Measurements from ENCODE around the gene LAMC1.
"Not testable (repeated sequence)": the region's sequence is repeated elsewhere in the genome, so short reads cannot be mapped to it uniquely, and the experiment has no call there.

Gene LAMC1

DNA sequence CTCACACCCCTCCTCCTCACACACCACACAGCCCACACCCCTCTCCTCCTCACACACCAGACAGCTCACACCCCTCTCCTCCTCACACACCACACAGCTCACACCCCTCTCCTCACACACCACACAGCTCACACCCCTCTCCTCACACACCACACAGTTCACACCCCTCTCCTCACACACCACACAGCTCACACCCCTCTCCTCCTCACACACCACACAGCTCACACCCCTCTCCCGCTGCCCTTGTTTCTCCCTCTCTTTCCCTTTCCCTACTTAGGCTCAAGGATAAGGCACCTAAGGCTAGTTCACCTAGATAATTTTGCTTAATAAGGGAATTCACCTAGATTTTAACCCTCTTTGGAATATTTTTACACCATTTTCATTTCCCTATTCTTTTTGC lies 126.8 kb downstream of the LAMC1 start:
- not testable (repeated sequence) for DNase-seq (ENCODE audit: low spot score)

DNA sequence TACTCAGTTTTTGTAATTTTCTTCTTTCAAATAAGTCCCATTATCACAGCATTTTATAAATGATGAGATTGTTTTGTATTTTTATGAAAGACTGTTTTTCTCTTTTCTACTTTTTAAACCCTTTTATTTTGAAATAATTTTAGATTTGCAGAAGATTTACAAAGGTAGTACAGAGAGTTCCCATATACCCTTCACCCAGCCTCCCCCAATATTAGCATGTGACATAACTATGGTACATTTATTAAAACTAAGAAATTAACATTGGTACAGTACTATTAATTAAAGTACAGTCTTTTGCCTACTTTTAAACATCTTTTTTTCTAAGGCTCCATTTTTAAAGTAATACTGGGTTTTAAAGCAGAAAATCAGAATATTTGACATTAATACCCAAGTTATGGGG lies 127.2 kb downstream of the LAMC1 start:
- no peak for DNase-seq (ENCODE audit: low spot score)

DNA sequence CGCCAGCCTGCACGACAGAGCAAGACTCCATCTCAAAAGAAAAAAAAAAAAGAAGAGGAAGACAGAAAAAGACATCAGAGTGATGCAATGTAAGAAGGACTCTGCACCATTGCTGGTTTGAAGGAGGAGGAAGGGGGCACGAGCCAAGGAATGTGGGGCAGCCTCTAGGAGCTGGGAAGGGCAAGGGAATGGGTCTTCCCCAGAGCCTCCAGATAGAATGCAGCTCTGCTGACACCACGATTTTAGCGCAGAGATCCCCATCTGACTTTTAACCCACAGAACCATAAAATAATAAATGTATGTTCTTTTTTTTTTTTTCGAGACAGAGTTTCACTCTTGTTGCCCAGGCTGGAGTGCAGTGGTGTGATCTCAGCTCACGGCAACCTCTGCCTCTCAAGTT lies 129.0 kb downstream of the LAMC1 start:
- no peak for DNase-seq (ENCODE audit: low spot score)

GRCh38 chr1:183155939-183156338 lies 132.7 kb downstream of the LAMC1 start:
- DNase-seq (ENCODE audit: low spot score): no peak

DNA sequence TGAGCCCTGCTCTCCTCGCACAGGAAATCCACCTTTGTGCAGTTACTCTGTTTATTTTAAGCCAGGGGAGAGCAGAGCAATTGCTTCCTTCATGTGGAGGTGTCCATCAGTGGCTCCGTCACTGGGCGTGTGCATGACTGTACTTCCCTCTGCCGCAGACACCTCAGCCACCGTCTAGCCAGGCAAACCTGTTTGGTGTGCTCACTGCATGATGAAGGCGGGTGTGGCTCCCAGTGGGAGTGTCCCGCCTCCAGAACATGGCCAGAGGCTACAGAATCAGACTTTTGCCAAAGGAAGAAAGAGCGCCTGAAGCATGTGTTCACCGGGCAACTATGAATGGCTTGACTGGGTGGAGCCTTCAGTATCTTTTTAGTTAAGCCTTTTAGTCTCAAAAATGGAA lies 136.7 kb downstream of the LAMC1 start:
- DNase-seq (ENCODE audit: low spot score): no peak

DNA sequence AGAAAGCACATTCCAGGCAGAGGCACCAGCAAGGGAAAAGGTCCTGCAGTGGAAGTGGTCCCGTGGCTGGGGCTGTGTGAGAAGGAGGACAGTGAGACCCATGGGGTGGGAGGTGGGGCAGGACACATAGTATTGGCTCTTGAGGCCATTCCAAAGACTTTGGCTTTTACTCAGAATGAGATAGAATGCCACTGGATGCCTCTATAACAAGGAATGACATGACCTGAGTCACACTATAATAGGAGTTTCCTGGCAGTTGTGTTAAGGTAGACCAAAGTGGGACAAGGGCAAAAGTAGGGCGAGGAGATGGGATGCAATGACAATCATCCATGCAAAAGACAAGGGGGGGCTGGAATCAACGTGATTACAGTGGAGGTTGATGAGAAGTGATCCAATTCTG lies 138.2 kb downstream of the LAMC1 start:
- DNase-seq (ENCODE audit: low spot score): no peak

GRCh38 chr1:183163316-183163715 lies 140.1 kb downstream of the LAMC1 start:
- no peak for DNase-seq (ENCODE audit: low spot score)

- DNase-seq (ENCODE audit: low spot score): no peak
These were observed 141.1 kb downstream of the LAMC1 start for GRCh38 chr1:183164340-183164739.

DNA sequence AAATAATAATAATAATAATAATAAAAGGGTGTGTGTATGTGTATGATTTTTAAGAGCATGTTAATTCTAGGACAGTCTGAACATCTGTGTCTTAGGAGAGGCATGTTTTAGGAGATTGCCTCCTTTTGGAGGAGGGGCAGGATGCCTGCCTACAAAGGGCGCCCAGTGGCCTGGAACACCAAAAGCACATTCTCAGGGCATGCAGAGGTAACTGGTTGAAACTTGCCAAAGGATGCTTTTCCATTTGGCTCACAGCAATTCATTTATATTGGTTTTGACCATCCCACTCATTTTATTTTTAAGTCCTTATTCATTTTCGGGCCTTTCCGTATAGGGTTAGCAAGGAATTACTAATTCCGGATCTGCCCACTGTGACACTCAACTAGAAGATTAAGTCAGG lies 141.7 kb downstream of the LAMC1 start:
- no peak for DNase-seq (ENCODE audit: low spot score)

- no peak for DNase-seq (ENCODE audit: low spot score)
These were observed 142.2 kb downstream of the LAMC1 start for GRCh38 chr1:183165456-183165855.

DNA sequence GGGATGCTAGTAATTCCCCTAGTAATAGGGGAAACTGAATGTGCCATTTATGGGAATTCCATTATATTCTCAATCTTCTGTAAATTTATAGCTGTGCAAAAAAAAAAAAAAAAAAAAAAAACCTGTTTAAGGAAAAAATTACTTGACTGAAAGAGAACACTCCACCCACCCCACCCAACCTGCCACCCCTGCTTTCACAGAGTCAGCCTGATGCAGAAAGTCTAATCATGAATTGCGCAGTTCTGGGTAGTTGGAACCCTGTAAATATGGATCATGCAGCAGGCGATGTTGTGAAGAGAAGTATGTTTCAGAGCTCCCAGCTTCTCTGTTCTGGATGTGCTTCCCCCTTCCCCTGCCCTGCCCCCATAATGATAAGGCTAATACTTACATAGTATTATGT lies 143.2 kb downstream of the LAMC1 start:
- DNase-seq (ENCODE audit: low spot score): no peak

DNA sequence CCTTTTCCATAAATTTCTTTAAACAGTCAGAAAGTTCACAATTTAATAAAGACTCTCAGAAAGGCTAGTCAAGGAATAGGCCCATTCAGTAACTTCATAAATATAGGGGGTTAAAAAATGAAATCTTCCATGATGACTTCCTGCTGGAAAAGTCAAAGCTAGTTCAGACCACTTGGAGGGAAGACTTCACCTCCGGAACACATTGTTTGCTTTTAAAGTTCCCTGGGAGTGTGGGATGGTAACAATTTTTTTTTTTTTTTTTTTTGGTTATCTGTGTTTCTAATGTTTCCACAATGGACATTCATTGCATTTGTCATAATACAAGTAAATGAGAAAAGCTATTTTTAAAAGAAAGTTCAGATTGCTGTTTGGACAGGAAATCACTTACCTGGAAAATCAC lies 144.5 kb downstream of the LAMC1 start:
- no peak for DNase-seq (ENCODE audit: low spot score)

DNA sequence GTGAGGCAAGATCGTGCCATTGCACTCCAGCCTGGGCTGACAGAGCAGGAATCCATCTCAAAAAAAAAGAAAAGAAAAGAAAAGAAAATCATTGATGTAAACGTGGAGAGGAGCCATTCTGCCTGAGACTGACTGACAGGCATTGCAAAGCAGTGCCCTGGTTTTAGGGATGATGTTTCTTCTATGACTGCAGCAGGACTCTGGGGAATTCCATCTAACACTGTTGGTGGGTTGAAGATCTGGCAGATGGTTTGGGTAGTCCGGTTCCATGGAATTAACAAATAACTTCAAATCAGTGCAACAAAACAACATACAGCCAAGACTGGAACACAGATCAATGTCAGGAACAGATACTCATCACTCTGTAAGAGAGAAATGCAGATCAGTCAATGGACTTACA lies 145.1 kb downstream of the LAMC1 start:
- DNase-seq (ENCODE audit: low spot score): no peak

DNA sequence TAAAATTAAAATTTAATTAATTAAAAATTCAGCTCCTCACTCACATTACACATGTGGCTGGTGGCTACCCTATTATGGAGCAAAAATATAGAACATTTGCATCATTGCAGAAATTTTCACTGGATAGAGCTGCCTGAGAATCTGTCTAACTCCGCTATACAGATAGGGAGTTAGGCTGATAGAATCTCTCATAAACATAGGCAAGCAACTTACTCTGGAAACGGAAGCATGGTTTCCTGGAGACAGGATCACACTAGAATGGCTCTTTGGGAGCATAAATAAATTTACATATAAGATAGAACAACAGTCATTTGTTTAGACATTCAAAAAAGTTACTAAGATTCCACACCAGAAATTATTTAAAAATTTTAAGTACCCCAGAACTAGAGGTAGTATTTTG lies 150.6 kb downstream of the LAMC1 start:
- DNase-seq (ENCODE audit: low spot score): no peak

DNA sequence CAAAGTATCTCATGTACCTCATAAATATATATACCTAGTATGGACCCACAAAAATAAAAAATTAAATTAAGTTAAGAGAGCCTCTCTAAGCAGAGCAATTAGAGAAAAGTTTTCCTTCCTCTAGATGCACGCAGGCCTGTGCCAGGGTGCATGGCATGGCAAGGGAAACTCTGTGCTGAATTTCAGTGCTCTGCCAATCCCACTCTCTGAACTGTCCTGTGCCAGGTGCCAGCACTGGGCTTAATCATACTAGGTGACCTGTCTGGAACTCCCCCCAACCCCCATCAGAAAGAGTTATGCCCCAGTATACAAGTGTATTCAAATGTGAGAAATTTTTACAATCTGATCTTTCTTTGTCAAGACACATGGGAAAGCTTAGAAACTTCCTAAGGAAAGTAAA lies 152.4 kb downstream of the LAMC1 start:
- no peak for DNase-seq (ENCODE audit: low spot score)

- no peak for DNase-seq (ENCODE audit: low spot score)
These were observed 155.3 kb downstream of the LAMC1 start for GRCh38 chr1:183178545-183178944.

DNA sequence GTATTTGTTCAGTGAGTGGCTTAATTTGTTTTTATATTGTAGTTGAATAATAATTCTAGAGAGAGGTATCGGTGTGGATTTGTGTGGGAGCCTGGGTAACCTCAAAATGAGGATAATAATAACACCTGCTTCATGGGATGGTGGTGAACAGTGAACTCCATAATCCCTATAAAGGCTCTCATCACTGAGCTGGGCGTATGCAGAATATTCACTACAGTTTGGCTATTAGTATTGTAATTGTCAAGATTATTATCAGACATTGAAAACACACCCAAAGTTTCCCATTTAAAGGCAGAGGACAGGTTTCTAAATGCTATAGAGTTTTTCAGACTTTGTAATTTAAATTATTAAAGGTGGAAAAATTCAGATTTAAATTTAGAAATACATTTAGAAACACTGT lies 155.8 kb downstream of the LAMC1 start:
- DNase-seq (ENCODE audit: low spot score): no peak

- no peak for DNase-seq (ENCODE audit: low spot score)
These were observed 157.0 kb downstream of the LAMC1 start for GRCh38 chr1:183180218-183180617.

DNA sequence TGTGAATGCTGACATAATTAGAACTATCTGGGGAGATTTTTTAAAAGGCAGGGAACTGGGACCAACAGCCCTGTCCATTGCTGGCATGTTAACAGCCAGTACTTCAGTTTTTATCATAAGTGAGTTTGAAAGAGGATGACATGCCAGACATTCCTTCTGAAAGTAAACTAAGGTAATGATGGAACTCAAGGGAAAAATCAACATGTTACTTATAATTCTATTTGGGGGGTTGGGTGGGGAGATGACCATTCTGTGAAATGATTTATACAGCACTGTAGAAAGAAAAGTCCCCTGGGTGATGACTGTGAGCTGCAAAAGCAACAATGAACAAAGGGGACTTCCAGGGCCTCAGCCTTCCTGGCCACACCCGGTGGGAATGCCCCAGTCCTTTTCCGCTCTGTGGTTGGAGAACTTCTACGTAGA lies 157.4 kb downstream of the LAMC1 start:
- DNase-seq (ENCODE audit: low spot score): no peak

DNA sequence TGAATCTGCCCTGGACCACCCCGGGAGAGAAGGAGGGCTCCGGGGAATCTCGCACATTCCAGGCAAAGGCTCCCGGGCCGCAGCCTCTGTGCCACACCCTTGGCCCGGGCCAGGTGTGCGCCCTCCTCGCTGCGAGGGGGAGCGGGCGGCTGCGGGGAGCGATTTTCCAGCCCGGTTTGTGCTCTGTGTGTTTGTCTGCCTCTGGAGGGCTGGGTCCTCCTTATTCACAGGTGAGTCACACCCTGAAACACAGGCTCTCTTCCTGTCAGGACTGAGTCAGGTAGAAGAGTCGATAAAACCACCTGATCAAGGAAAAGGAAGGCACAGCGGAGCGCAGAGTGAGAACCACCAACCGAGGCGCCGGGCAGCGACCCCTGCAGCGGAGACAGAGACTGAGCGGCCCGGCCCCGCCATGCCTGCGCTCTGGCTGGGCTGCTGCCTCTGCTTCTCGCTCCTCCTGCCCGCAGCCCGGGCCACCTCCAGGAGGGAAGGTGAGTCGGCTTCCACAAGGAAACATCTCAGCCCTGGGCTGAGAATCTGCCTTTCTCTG lies 162.8 kb downstream of the LAMC1 start, which contains the start of gene LAMC2:
TSS of gene LAMC2 (plus strand) at position 324 of the 550 bp plus-strand sequence. CDS start at position 413, 89 bp downstream.
- no peak for DNase-seq (ENCODE audit: low spot score)

- no peak for DNase-seq (ENCODE audit: low spot score)
These were observed 163.6 kb downstream of the LAMC1 start for GRCh38 chr1:183186841-183187240.

GRCh38 chr1:183188240-183188639 lies 165.0 kb downstream of the LAMC1 start:
- DNase-seq (ENCODE audit: low spot score): no peak

DNA sequence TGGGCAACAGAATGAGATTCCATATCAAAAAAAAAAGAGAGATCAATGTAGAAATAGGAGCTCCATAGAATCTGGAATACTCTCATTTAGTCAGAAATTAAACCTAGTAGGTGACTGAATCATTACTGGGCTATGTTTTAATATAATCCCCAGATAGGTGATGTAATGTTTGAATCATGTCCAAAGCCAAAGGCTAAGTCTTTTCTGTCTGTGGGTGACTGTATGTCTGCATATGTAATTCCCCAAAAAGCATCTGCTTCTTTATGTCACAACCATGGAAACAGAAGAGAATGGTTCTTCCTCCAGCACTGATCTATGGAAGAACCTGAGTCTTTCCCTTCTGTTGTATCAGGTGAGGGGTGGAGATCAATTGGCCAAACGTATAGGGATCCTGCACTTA lies 168.6 kb downstream of the LAMC1 start:
- no peak for DNase-seq (ENCODE audit: low spot score)

DNA sequence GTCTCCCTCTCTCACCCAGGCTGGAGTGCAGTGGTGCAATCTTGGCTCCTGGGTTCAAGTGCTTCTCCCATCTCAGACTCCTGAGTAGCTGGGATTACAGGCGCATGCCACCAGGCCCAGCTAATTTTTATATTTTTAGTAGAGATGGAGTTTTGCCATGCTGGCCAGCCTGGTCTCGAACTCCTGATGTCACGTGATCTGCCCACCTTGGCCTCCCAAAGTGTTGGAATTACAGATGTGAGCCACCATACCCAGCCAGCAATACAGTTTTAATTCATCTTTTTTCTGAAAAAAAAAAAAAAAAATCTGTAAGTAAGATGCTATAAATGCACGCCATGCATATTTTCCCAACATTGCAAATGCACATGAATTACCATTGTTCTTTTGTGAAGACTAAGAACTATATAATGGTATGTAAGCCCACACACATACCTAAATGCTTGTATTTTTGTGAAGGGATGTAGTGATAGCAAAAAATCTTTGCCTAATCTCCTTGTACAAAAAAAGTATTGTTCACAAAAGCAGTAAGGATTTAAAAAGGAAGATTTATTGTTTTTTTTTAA lies 170.8 kb downstream of the LAMC1 start:
- no peak for DNase-seq (ENCODE audit: low spot score)
